ENCODE measurements around the gene LCN9.
A peak's percentile ranks its signal among the peaks of the same experiment; 100 is the strongest.

Gene LCN9

GRCh38 chr9:135689011-135689410 is 25.9 kb downstream of the LCN9 start:
- H3K9me3 ChIP-seq (ENCODE audit: severe bottlenecking) = no peaks in the 10 kb centered on the region
- H3K27me3 ChIP-seq (ENCODE audit: insufficient read depth, poor library complexity, severe bottlenecking) = no peaks in the 10 kb centered on the region
- H3K4me1 ChIP-seq (ENCODE audit: insufficient read depth, poor library complexity, severe bottlenecking) = no peaks in the 10 kb centered on the region
- DNase-seq (ENCODE audit: low spot score) (no peak), ATAC-seq (ENCODE audit: low read depth) (no peak)
- no peak overlapping the region for H3K4me3 ChIP-seq (ENCODE audit: severe bottlenecking)
- no peaks in the 10 kb centered on the region for H3K36me3 ChIP-seq (ENCODE audit: low read depth)
- TF ChIP-seq, protein P1, sequence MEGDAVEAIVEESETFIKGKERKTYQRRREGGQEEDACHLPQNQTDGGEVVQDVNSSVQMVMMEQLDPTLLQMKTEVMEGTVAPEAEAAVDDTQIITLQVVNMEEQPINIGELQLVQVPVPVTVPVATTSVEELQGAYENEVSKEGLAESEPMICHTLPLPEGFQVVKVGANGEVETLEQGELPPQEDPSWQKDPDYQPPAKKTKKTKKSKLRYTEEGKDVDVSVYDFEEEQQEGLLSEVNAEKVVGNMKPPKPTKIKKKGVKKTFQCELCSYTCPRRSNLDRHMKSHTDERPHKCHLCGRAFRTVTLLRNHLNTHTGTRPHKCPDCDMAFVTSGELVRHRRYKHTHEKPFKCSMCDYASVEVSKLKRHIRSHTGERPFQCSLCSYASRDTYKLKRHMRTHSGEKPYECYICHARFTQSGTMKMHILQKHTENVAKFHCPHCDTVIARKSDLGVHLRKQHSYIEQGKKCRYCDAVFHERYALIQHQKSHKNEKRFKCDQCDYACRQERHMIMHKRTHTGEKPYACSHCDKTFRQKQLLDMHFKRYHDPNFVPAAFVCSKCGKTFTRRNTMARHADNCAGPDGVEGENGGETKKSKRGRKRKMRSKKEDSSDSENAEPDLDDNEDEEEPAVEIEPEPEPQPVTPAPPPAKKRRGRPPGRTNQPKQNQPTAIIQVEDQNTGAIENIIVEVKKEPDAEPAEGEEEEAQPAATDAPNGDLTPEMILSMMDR (IDR thresholded peaks at IDR 0.05; ENCODE audit: poor library complexity, severe bottlenecking) = no peak
- no peak overlapping the region for H3K27ac ChIP-seq (ENCODE audit: poor library complexity, severe bottlenecking)

- no peak overlapping the region for H3K4me3 ChIP-seq (ENCODE audit: severe bottlenecking)
- TF ChIP-seq, protein P1 (IDR thresholded peaks at IDR 0.05; ENCODE audit: poor library complexity, severe bottlenecking) = no peak
- no peak for ATAC-seq (ENCODE audit: low read depth)
- no peak for DNase-seq (ENCODE audit: low spot score)
- no peaks in the 10 kb centered on the region for H3K36me3 ChIP-seq (ENCODE audit: low read depth)
- no peak overlapping the region for H3K27ac ChIP-seq (ENCODE audit: poor library complexity, severe bottlenecking)
- H3K4me1 ChIP-seq (ENCODE audit: insufficient read depth, poor library complexity, severe bottlenecking) = no peaks in the 10 kb centered on the region
- H3K27me3 ChIP-seq (ENCODE audit: insufficient read depth, poor library complexity, severe bottlenecking) = no peaks in the 10 kb centered on the region
- H3K9me3 ChIP-seq (ENCODE audit: severe bottlenecking) = no peaks in the 10 kb centered on the region
Observed at GRCh38 chr9:135690836-135691570, 27.9 kb downstream of the LCN9 start.

DNA sequence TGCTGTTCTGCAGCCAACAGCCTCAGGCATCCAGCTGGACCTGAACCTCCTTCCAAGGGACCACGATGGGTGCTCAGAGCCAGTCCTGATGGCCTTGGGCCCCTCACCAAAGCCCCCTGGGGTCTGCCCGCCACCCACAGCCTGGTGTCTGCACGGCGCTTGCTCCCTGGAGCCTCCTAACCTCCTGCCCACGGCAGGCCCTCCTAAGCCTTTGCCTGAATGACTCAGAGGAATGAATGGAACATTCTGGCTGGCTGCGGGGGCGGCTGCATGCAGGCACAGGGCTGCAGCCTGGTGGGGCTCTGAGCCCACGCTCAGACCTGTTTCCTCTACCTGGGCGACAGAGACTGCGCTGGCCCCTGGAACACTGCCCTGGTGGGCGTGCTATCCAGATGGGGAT is 29.3 kb downstream of the LCN9 start:
- TF ChIP-seq, protein P1 (IDR thresholded peaks at IDR 0.05; ENCODE audit: poor library complexity, severe bottlenecking) = no peak
- Histone ChIP-seq H3K36me3 (ENCODE audit: low read depth) (no peaks in the 10 kb centered on the region), H3K27ac (ENCODE audit: poor library complexity, severe bottlenecking) (no peak overlapping the region), H3K27me3 (ENCODE audit: insufficient read depth, poor library complexity, severe bottlenecking) (no peaks in the 10 kb centered on the region), H3K4me3 (ENCODE audit: severe bottlenecking) (no peak overlapping the region), H3K4me1 (ENCODE audit: insufficient read depth, poor library complexity, severe bottlenecking) (no peaks in the 10 kb centered on the region), H3K9me3 (ENCODE audit: severe bottlenecking) (no peaks in the 10 kb centered on the region)
- 0 out of 3 replicates have a peak, but pooled peaks have one; percentile 30 for ATAC-seq (ENCODE audit: low read depth)
- no peak for DNase-seq (ENCODE audit: low spot score)

- no peak overlapping the region for H3K4me3 ChIP-seq (ENCODE audit: severe bottlenecking)
- H3K9me3 ChIP-seq (ENCODE audit: severe bottlenecking) = no peaks in the 10 kb centered on the region
- H3K4me1 ChIP-seq (ENCODE audit: insufficient read depth, poor library complexity, severe bottlenecking) = no peaks in the 10 kb centered on the region
- no peak overlapping the region for H3K27ac ChIP-seq (ENCODE audit: poor library complexity, severe bottlenecking)
- DNase-seq (ENCODE audit: low spot score) = no peak
- no peak for ATAC-seq (ENCODE audit: low read depth)
- TF ChIP-seq, protein P1 (IDR thresholded peaks at IDR 0.05; ENCODE audit: poor library complexity, severe bottlenecking) = no peak
- H3K36me3 ChIP-seq (ENCODE audit: low read depth) = no peaks in the 10 kb centered on the region
- H3K27me3 ChIP-seq (ENCODE audit: insufficient read depth, poor library complexity, severe bottlenecking) = no peaks in the 10 kb centered on the region
Observed at GRCh38 chr9:135693265-135693664, 30.2 kb downstream of the LCN9 start.

DNA sequence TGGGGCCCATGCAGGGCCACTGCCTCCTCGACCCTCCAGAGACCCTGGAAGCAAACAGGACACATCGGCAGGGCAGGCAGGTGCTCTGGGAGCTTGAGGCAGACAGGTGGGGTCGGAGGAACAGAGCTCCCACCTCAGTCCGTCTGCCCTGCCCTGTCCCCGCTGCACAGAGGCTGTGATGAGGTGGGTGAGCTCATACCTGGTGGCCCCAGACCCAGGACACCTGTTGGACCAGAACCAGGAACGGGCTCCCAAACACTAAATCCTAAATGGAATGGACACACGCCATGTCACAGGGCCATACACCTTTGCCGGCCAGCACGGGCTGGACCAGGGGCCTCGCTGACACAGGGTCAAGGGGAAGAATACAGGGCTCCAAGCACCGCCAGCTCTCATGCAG is 30.7 kb downstream of the LCN9 start:
- Histone ChIP-seq H3K4me1 (ENCODE audit: insufficient read depth, poor library complexity, severe bottlenecking) (no peaks in the 10 kb centered on the region), H3K27ac (ENCODE audit: poor library complexity, severe bottlenecking) (no peak overlapping the region), H3K9me3 (ENCODE audit: severe bottlenecking) (no peaks in the 10 kb centered on the region), H3K4me3 (ENCODE audit: severe bottlenecking) (no peak overlapping the region), H3K27me3 (ENCODE audit: insufficient read depth, poor library complexity, severe bottlenecking) (no peaks in the 10 kb centered on the region), H3K36me3 (ENCODE audit: low read depth) (no peaks in the 10 kb centered on the region)
- DNase-seq (ENCODE audit: low spot score) (no peak), ATAC-seq (ENCODE audit: low read depth) (no peak)
- TF ChIP-seq, protein P1 (IDR thresholded peaks at IDR 0.05; ENCODE audit: poor library complexity, severe bottlenecking) = no peak

All from RWPE2 (cell line).